Activated CD8-positive, alpha-beta memory T cell treated with anti-CD3 and anti-CD28 coated beads for 36 hours (primary cell): ENCODE measurements around the gene USP34. TPM values are rescaled to one million over a fixed set of nuclear protein-coding genes. Genes with fewer than 3 reads are reported as not detected.

Experiments used
- CTCF ChIA-PET: fragments of 350-600 bp; sonication (Branson Sonifier 250); formaldehyde crosslinking; loops from one replicate; lab custom pipeline; 2021; ENCODE audit warnings: antibody characterized with exemption; lab: Charles Lee
- POLR2A ChIA-PET: fragments of 350-600 bp; sonication (Branson Sonifier 250); formaldehyde crosslinking; loops from one replicate; lab custom pipeline; 2021; ENCODE audit warnings: antibody characterized with exemption; lab: Charles Lee
- total RNA-seq, 2 experiments: library from RNA; stranded (reverse); gene quantifications; one replicate each; pipeline ENCODE4 v1.2.3, GENCODE V29; 2021

USP34 gene
- total RNA-seq, 2 experiments from 2014 or later = 67.8 to 72.1 TPM

DNA sequence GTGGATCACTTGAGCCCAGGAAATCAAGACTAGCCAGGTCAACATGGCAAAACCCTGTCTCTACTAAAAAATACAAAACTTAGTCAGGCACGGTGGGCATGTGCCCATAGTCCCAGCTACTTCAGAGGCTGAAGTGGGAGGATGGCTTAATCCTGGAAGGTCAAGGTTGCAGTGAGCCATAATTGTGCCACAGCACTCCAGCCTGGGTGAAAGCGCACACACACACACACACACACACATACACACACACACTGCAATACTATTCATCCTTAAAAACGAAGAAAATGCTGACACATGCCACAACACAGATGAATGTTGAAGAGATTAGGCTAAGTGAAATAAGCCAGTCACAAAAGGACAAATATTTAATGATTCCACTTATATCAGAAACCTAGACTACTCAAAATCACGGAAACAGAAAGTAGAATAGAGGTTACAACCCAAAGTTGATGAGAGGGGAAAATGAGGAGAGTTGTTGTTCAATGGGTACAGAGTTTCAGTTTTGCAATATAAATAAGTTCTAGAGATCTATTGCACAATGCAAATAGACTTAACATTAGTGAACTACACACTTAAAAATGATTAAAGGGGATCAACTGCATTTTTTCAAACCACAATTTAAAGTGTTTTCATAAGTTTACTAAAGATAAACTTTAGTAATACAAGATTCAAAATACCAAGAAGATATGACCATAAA is 114.5 kb downstream of the USP34 start:
- ChIA-PET POLR2A (interaction anchor here (0.6 kb wide), 1 partner anchor 54 kb away, joined by 3 read pairs; no protein-coding TSS in a partner anchor), CTCF (interaction anchor here (0.7 kb wide), 1 partner anchor 70 kb away, joined by 5 read pairs; no protein-coding TSS in a partner anchor)

DNA sequence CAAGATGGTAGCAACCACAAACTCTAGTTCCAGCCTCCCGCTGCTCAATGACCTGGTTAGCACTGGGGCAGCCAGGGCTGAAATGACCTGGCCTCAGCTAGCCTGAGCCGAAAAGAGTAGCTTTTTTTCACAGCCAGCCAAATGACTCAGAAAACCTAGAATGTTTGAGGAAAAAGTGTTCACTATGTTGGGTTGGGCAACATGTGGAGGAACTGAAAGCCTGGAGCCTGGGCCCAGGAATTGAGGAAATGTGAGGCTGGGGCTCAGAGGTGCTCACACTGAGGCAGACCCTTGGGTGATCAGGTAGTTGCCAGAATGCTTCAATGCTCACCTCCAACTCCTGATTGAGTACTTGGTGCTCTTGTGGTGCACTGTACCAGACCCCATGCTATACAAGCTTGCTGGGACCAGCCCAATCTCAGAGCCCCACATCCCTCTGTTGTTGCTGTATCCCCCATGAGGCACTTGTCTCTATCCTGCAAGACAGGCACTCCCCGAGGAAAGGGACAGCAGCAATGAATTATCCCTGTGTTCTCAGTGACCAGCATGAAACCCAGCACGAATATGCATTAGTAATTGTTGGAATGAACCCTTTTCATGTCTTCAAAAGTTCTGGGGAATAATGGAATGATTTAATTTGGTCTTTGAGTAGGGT is 116.2 kb downstream of the USP34 start:
- CTCF ChIA-PET = interaction anchor here (0.6 kb wide), 1 partner anchor 41 kb away, joined by 6 read pairs; no protein-coding TSS in a partner anchor
- POLR2A ChIA-PET = no interaction called here

DNA sequence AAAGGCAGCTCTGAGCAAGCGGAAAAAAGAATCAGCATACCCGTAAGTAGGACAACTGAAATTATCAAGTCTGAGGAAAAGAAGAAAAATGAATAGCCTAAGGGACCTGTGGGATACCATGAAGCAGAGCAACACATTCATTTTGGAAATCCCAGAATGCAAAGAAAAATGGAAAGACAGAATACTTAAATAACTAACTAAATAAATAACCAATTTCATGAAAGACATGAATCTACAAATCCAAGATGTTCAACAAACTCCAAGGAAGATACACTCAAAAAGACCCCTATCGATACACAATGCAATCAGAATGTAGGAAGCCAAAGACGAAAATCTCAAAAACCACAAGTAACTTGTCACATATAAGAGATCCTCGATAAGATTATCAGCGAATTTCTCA is 117.0 kb downstream of the USP34 start:
- POLR2A ChIA-PET = no interaction called here
- CTCF ChIA-PET = interaction anchor here (0.6 kb wide), 1 partner anchor 41 kb away, joined by 6 read pairs; no protein-coding TSS in a partner anchor

DNA sequence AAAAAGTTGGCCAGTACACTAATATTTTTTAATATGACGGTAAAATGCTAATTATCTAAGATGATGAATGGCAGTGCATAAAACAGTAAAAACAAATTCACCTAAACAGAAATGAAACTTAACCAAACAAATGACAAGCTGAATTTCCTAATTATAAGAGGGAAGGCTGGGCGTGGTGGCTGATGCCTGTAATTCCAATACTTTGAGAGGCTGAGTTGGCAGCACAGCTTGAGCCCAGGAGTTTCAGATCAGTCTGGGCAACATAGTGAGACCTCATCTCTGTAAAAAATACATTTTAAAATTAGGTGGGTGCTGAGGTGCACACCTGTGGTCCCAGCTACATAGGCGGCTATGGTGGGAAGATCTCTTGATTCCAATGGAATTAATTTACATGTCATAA is 120.1 kb downstream of the USP34 start:
- ChIA-PET CTCF (no interaction called here), POLR2A (no interaction called here)

DNA sequence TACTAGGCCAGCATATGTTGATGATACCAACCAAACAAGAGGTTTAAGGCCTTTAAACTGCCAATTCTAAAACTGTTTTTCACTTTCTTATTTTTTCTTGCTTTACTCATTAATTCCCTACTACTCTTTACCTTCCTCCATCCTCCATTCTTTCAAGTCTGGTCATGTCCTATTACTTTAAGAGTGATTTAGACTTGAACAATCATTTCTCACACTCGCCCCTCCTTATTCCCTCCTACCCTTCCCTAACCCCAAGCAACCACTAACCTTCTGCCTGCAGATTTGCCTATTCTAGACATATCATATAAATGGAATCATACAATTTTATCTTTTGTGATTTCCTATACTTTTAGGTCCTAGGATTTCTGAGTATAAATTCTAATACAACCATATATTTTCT is 127.7 kb downstream of the USP34 start:
- POLR2A ChIA-PET = no interaction called here

DNA sequence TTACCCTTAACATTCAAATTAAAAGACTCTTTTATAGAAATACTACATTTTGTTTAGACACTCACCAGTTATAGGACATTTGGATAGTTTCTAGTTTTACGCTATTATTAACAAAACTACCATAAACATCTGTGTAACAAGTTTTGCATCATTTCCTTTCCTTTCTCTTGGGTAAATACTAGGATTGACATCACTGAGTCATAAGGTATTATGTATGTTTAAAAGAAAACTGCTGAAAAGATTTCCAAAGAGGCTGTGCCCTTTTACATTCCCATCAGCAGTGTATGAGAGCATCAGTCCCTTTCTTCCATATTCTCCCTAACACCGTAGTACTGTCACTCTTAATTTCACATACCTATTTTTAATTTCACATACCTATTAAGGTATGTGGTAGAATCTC is 130.6 kb downstream of the USP34 start:
- ChIA-PET POLR2A (no interaction called here), CTCF (no interaction called here)

More for the DNA sequence above, 127.7 kb downstream of the USP34 start:
- CTCF ChIA-PET = no interaction called here

DNA sequence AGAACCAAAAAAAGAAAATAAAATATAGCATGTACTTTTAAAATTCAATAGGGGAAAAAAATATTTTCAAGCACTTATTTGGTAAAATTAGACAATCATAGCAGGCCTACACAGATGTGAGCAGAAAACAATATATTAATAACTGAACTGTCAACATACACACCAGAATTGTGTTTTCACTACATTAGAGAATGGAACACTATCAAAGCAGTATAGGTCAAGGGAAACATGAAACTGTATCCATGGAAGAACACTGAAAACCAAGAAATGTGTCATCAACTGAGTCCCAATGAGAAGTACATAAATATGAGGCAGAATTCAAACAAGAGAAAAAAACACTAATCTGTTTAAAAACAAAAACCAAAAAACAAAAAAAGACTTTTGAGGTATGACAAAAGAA is 132.4 kb downstream of the USP34 start:
- CTCF ChIA-PET = no interaction called here
- POLR2A ChIA-PET = no interaction called here

DNA sequence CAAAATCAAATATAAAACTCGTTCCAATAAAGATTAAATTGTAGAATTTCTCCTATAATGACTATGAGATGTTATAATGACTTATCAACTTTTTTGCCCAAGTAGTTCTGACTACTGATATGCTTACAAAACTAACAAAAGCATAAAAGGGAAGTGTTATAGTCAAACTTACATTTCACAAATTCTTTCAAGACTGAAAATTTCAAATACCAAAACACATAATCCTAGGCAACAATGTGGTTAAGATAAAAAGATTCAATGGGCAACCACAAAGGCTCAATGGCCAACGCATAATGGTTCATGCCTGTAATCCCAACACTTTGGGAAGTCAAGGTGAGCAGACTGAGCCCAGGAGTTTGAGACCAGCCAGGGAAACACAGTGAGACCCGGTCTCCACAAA is 135.7 kb downstream of the USP34 start:
- POLR2A ChIA-PET = no interaction called here
- CTCF ChIA-PET = interaction anchor here (0.7 kb wide), 1 partner anchor 807 kb away, joined by 3 read pairs; no protein-coding TSS in a partner anchor

DNA sequence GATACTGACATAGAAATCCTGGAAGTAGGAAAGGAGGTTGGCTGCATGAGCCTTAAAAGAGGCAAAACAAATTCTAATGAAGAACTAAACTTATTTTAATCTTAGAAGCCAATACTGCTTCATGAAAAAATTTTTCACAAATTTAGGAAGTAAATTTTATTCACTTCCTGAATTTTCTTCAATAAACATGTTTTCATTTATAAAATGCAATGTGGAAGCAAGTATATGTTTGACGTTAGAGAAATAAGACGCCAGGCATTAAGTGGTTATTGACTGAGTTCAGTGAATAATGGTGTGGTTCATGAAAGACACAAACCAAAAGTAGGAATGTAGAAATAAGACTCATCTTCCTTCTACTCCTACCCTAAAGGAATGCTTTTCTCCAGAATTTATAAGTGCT is 136.4 kb downstream of the USP34 start:
- POLR2A ChIA-PET = no interaction called here

DNA sequence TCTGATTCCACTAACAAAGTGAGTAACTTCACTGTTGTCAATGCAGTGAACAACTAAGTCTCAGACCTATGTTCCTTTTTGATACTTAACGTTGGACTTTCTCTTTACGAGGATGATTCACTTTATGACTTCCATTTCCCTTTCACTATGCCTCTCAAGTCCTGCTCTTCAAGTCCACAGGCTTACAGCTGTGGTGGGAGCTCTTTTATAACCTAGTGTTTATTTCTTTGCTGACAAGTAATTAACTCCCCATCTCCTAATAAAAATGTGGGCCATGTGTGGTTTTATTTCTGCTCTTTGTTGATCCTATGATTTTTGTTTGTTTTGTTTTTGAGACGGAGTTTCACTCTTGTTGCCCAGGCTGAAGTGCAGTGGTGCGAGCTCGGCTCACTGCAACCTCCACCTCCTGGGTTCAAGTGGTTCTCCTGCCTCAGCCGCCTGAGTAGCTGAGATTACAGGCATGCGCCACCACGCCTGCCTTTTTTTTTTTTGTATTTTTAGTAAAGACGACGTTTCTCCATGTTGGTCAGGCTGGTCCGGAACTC is 142.1 kb downstream of the USP34 start:
- CTCF ChIA-PET = no interaction called here
- POLR2A ChIA-PET = no interaction called here

More for the DNA sequence above, 136.4 kb downstream of the USP34 start:
- CTCF ChIA-PET = no interaction called here

DNA sequence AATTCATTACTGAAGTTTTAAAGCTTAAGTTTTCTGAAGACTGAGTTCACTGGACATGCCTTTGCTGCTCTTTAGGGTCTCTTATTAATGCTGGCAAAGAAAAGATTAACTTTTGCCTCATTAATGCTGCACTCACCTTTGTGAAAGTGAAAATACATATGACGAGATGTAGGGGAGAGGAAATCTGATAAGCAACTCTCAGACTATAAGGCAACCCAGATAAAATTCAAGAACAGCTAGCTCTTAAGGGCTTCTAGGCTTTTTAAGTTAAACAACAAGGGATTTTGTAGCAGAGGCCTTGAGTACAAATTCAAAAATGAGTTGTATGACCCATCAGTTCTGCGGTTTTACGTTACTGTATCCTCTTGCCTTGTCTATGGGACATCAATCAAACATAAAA is 143.7 kb downstream of the USP34 start:
- POLR2A ChIA-PET = no interaction called here
- CTCF ChIA-PET = no interaction called here

DNA sequence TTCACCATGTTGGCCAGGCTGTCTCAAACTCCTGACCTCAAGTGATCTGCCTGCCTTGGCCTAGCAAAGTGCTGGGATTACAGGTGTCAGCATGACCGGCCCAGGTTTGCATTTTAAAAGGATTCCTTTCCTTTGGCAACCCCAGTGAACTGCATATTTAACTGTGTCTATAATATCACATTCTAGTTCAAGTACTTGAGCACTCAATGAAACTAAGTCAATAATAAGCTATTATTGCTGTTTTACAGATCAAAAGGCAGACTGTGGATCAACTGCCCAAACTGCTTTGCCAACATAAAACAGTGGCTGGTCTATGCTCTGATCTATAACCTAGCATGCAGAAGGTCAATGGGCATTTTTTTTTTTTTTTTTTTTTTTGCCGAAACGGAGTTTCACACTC is 144.5 kb downstream of the USP34 start:
- ChIA-PET CTCF (no interaction called here), POLR2A (no interaction called here)

DNA sequence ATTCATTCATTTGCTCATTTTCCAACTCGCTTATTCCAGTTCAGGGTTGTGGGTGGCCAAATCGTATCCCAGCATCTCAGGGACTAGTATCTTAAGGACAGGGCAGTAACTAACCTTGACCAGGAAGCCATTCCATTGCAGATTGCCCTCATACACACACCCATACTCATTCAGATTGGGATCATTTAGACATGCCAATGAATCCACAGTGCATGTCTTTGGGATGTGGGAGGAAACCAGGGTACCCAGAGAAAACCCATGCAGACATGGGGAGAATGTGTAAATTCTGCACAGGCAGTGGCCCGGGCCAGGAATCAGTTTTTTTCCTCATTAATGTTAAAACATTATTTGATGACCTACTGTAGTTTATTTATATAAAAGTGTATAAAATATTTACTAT is 150.7 kb downstream of the USP34 start:
- ChIA-PET POLR2A (no interaction called here), CTCF (interaction anchor here (0.6 to 1.0 kb wide), 2 partner anchors 71 to 178 kb away, joined by 3 read pairs; no protein-coding TSS in a partner anchor)

DNA sequence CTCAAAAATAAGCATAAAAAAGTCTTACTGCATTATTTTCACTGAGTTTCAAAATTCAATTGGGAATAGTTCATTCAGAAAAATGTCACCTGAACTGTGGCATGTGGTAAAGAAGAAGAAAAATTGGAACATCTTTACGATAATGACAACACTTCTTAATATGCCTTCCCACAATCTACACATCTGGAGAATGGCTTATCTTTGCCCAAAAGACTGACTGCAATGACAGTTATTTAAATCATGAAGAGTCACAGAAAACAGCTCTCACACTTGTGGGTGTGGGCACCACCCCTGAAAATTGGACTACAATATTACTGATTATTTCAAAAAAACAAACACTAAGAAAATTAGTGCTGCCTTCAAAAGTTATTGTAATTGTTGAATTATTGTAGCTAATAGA is 152.3 kb downstream of the USP34 start:
- ChIA-PET POLR2A (no interaction called here), CTCF (no interaction called here)

DNA sequence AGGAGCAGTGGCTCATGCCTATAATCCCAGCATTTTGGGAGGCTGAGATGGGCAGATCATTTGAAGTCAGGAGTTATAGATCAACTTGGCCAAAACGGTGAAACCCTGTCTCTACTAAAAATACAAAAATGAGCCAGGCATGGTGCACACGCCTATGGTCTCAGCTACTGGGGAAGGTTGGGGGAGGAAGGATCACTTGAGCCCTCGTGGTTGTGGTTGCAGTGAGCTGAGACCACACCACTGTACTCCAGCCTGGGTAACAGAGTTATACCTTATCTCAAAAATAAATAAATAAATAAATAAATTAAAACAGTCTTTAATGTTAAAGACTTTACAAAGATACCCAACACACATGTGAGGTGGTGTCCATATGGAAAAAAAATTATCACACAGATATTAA is 174.9 kb downstream of the USP34 start:
- ChIA-PET POLR2A (no interaction called here), CTCF (no interaction called here)

DNA sequence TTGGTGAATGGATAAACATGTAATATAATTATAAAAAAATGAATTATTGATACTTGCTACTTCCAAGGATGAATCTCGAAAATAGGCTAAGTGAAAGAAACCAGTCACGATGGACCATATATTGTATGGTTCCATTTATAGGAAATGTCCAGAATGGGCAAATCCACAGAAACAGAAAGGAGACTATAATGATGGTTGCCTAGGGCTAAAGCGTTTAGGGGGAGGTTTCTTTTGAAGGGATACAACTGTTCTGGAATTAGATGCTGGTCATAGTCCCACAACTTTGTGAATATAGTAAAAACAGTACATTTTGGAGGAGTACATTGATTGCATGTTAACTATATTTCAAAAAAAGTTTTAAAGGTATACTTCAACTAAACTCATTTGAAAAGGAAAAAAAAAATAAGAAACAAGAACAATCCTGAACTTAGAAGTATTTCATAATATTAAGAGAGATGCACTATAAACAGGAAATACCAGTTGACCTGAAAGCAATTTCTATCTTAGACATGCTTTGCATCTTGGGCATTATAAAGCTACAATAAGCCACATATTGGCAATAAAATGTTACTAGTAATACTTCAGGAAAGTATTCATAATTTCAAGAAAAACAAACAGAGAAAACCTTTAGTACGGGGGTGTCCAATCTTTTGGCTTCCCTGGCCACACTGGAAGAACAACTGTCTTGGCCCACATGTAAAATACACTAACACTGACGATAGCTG is 178.9 kb downstream of the USP34 start:
- CTCF ChIA-PET = no interaction called here
- POLR2A ChIA-PET = no interaction called here

DNA sequence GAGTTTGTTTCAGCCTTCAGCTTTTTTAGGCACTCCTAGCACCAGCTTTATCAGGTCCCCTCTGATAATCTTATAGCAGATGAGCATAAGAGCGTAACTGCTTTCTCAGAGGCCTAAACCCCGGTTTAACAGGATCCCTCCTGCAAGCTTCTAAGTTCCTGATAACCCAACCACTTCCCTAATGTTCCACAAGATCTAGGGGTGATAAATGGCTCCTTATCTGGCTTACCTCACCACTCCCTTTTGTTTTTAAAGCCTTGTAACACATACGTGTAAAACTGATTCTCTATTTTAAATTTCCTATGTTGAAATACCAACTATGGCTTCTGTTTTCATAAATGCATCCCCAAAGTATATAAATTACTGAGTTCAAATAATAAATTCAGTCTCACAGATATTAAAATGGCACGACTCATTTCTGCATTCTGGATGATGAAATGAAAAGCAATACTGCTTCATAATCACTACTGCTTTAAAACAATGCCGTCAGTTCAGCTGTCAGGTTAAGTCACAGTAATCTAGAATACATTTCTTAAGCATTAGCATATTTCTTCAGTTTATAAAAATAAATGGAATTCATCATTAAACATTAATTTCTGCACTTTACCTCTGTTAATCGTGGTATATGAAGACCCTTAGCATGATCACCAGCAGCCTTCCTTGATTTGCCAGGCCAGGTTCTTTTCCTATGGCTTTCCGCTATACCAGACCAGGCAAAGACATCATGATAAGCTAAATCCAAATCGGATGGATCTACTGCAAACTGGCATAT is 182.6 kb downstream of the USP34 start:
- ChIA-PET CTCF (no interaction called here), POLR2A (no interaction called here)

DNA sequence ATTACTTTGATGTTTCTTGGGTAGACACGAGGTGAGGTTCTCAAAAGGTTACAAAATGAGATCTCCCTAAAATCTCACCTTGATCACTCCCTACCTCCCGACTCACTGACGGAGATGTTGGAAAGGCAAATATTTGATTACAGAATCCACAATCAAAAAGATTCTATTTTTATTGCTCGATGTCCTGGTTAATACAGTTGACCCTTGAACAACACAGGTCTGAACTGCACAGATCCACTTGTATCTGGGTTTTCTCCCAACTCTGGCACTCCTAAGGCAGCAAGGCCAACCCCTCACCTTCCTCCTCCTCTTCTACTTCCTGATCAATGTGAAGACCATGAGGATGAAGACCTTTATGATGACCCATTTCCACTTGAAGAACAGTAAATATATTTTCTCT is 183.6 kb downstream of the USP34 start:
- CTCF ChIA-PET = no interaction called here

More for the DNA sequence above, 183.6 kb downstream of the USP34 start:
- POLR2A ChIA-PET = no interaction called here
